ENCODE results near the gene RARRES1.

RARRES1 gene, protein sequence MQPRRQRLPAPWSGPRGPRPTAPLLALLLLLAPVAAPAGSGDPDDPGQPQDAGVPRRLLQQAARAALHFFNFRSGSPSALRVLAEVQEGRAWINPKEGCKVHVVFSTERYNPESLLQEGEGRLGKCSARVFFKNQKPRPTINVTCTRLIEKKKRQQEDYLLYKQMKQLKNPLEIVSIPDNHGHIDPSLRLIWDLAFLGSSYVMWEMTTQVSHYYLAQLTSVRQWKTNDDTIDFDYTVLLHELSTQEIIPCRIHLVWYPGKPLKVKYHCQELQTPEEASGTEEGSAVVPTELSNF

GRCh38 chr3:158731938-158732855, at the start of gene RARRES1:
Gene RARRES1 (minus strand): TSS chr3:158732457. CDS start chr3:158732415, 42 bp downstream.
- DNase-seq: peak; percentile 77

GRCh38 chr3:158781849-158782248, 49.6 kb upstream of the RARRES1 start:
- no peak for DNase-seq

DNA sequence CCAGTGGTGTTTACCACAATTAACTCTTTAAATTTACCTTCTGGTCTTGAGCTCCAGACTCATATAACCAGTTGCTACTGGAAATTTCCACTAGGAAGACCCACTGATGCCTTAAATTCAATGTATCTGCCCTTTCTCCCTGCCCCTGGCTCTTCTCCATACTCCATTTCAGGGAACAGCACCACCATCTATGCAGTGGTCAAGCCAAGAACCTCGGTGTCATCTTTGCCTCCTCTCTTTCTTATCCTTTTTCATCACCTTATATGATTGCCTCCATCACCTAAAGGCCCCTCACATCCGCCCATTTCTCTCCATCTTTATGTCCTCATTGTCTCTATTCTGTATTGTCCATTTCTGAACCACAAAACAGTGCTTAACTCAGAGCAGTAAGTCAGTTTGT, 48.9 kb upstream of the RARRES1 start:
- no peak for DNase-seq

GRCh38 chr3:158780766-158781165, 48.5 kb upstream of the RARRES1 start:
- DNase-seq: no peak

- no peak for DNase-seq
Observed at GRCh38 chr3:158777161-158777873, 45.1 kb upstream of the RARRES1 start.

GRCh38 chr3:158776531-158776930, 44.3 kb upstream of the RARRES1 start:
- DNase-seq: no peak

DNA sequence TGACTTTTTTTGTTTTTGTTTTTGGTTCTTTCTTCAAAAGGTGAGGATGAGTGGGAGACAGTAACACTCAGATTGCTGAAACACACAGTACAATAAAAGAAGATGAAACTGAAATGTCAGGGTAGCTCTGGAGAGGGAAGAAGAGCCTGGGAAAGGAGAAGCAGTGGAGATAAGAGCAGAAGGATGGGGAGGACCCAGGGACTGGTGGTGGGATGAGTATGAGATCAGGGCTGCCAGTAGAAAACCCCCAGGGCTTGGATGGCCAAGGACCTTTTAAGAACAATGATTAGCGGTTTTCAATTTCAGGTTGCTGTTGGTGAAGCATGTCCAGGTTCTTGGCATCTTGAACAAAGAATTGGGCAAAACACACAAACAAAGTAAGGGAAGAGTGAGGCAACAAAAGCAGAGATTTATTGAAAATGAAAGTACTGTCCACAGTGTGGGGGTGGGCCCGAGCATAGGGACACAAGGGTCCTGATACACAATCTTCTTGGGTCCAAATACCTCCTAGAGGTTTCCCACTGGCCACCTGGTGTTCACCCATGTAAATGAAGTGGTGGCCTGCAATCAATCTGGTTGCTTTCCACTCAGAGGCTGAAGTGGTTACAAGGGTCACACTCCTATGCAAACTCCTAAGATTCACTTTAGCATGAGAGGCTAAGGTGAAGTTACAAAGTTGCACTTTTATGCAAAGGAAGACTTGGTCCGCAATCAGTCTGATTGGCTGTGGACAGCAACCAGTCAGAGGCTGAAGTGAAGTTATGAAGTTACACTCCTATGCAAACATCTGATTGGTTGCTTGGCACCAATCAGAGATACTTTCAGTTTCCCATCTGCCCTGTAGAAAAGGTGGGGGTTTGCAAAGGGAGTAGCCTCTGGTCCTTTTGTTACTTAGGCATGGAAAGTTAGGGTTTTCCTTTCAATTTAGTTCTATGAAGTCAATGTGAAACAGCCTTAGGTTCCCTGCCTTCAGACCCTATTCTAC, 43.5 kb upstream of the RARRES1 start:
- no peak for DNase-seq

DNA sequence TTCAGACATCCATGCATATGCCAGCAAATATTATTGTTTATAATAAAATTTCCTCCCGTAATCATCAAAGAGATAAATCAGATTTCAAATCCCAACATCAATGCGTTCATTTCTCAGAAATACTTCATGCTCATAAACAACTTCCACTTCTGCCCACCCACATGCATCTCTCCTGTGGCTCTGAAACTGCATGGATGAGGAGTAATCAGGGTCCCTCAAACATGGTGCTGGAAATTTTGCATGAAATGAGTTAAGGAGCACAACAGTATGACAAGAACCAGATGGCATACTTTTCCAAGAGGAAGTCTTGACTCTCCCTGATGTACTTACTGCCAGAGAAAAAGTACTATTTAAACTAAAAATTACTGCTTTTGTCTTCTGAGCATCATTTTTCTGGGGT, 42.7 kb upstream of the RARRES1 start:
- no peak for DNase-seq

GRCh38 chr3:158773845-158774830, 41.9 kb upstream of the RARRES1 start:
- no peak for DNase-seq

- no peak for DNase-seq
Observed at GRCh38 chr3:158773166-158773565, 40.9 kb upstream of the RARRES1 start.

GRCh38 chr3:158771982-158772381, 39.7 kb upstream of the RARRES1 start:
- DNase-seq: no peak

GRCh38 chr3:158771577-158771976, 39.3 kb upstream of the RARRES1 start:
- DNase-seq: no peak

DNA sequence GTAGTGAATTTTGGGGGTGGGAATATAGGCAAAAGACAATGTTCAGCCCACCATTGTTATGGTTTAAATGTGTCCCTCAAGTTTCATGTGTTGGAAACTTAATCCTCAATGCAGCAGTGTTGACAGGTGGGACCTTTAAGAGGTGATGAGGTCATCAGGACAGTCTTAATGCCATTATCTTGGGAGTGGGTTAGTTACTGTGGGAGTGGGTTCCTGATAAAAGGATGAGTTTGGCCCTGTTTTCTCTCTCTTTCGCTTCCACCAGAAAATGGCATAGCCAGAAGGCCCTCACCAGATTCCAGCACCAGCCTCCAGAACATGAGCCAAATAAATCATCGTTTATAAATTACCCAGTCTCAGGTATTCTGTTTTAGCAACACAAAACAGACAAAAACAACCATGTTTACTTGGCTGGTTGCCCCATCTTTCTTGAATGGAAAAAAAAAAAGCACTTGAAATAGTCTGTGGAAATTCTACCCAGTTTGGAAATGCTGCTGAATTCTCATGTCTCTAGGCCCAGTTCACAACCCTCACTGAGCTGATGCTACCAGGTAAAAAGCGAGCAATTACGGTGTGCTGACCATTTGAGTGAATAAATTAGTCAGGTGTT, 38.6 kb upstream of the RARRES1 start:
- DNase-seq: no peak

DNA sequence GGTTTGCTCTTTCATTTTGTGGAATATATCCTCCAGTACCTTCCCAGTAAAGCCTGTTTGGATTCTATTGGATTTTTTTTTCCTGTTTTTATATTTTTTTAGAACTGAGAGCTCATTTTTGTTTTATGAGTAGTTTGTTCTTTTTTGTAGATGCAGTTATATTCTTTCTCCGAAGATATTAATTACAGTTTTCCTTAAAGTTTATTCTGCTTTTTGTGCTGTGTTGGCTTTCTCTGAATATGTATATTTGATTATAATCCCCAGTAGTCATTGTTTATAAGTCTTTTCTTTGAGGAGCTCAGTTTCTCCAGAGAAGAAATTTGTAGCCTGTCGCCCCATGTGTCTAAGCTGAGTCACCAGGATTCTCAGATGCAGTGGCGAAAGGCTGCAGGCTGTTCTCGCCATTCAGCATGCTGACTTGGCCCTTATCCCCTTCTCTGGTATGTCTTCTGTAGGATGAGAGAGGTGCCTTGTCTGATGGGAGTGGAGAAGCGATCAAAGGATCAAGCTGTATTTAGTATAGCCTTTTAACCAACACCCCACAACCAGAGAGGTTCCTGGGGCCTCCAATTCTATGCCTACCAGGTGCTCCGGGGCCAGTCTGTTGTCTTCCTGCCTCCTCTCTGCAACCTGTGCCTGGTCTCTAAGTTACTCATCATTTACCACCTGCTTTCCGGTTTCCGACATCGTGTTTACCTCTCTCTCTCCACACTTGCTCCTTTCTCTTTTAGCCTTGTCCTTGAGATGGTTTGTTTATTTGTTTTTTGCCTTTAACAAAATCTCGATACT, 37.9 kb upstream of the RARRES1 start:
- no peak for DNase-seq

GRCh38 chr3:158769549-158769948, 37.3 kb upstream of the RARRES1 start:
- DNase-seq: no peak

- peak; percentile 83 for DNase-seq
Observed at GRCh38 chr3:158768881-158769543, 36.8 kb upstream of the RARRES1 start.

GRCh38 chr3:158768361-158768787, 36.1 kb upstream of the RARRES1 start:
- peak; percentile 88 for DNase-seq

DNA sequence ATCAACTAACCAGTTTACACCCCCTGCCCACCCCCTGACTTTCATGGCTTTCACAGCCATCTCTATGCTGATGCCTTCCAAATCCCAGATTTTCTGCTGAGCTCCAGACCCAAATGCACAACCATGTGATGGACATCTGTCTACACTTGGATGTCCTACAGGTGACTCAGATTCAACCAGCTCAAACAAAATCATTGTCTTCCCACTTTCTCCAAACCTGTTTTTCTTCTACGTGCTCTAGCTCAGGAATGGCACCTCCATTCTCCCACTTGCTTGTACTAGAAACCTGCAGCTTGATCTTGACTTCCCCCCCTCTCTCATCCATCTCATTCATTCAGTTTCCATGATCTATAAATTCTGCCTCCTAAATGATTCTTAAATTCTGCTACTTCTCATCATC, 34.1 kb upstream of the RARRES1 start:
- no peak for DNase-seq
